GM12892 (cell line): Measurements from ENCODE around the gene LRRC18.

Experiments
- POLR2A ChIP-seq: IDR thresholded peaks from 2 replicates; pipeline ENCODE4 v1.6.1; 2011; ENCODE audit warnings: low read depth, low read length, control low read depth
- POLR2AphosphoS5 ChIP-seq: IDR thresholded peaks from 2 replicates; pipeline ENCODE4 v1.6.1; 2011; ENCODE audit warnings: low read depth, low read length, control low read depth
- TAF1 ChIP-seq: IDR thresholded peaks from 2 replicates; pipeline ENCODE4 v1.6.1; 2011; ENCODE audit warnings: low read depth, mild to moderate bottlenecking, control low read depth, low read length, borderline replicate concordance

GRCh38 chr10:48943096-48943495 lies 3.5 kb upstream of the LRRC18 start:
- TF ChIP-seq POLR2A (no peak), TAF1 (no peak), POLR2AphosphoS5 (no peak)
